KOPT-K1 (cell line): Measurements from ENCODE around the gene PANK2.
A peak's percentile ranks its signal among the peaks of the same experiment; 100 is the strongest.
"Not testable (repeated sequence)": the region's sequence is repeated elsewhere in the genome, so short reads cannot be mapped to it uniquely, and the experiment has no call there.

Experiments used
- H3K27ac ChIP-seq: fragments of 200-600 bp; sonication (generic); 2 replicates; pipeline ENCODE4 v1.5.1; 2016; ENCODE audit warnings: antibody characterized with exemption, mild to moderate bottlenecking, low read depth, low read length; ENCODE audit not compliant: poor library complexity, severe bottlenecking
- H3K36me3 ChIP-seq: fragments of 200-600 bp; sonication (generic); 2 replicates; pipeline ENCODE4 v1.5.1; 2017; ENCODE audit warnings: antibody characterized with exemption, mild to moderate bottlenecking, low read length, moderate library complexity; ENCODE audit not compliant: insufficient read depth
- H3K9me3 ChIP-seq: fragments of 200-600 bp; sonication (generic); 2 replicates; pipeline ENCODE4 v1.5.1; 2017; ENCODE audit warnings: antibody characterized with exemption, low read length, mild to moderate bottlenecking; ENCODE audit not compliant: insufficient read depth, poor library complexity, severe bottlenecking

Gene PANK2

GRCh38 chr20:3888622-3889488, at the start of gene PANK2:
PANK2 (plus strand) TSS chr20:3889387.
- no peaks in the 10 kb centered on the region for H3K9me3 ChIP-seq
- peaks cover 42% of the 10 kb centered on the region for H3K36me3 ChIP-seq
- H3K27ac ChIP-seq = peak within 1 kb of the TSS; percentile 97

- H3K36me3 ChIP-seq, H3K9me3 ChIP-seq: not testable (repeated sequence)
- H3K27ac ChIP-seq = peak overlapping the region; percentile 58
Observed at GRCh38 chr20:3840201-3840600, 49.0 kb upstream of the PANK2 start.

GRCh38 chr20:3842348-3842930, 46.7 kb upstream of the PANK2 start:
- H3K27ac ChIP-seq = no peak overlapping the region
- H3K36me3 ChIP-seq = no peaks in the 10 kb centered on the region
- no peaks in the 10 kb centered on the region for H3K9me3 ChIP-seq

- Histone ChIP-seq H3K36me3 (no peaks in the 10 kb centered on the region), H3K27ac (no peak overlapping the region), H3K9me3 (no peaks in the 10 kb centered on the region)
Observed at GRCh38 chr20:3843490-3843889, 45.7 kb upstream of the PANK2 start.

- not testable (repeated sequence) for H3K27ac ChIP-seq, H3K9me3 ChIP-seq, H3K36me3 ChIP-seq
Observed at GRCh38 chr20:3843990-3844619, 45.1 kb upstream of the PANK2 start.

- Histone ChIP-seq H3K27ac (peak overlapping the region; percentile 81), H3K36me3 (peaks cover 5% of the 10 kb centered on the region; the same call in 1 of the 2 replicates), H3K9me3 (no peaks in the 10 kb centered on the region)
Observed at GRCh38 chr20:3846378-3846739, 42.8 kb upstream of the PANK2 start.

GRCh38 chr20:3846740-3847428, 42.3 kb upstream of the PANK2 start, which contains the start of gene MAVS:
MAVS (plus strand) TSS chr20:3846834; CDS start chr20:3854625, 7,791 bp downstream.
- Histone ChIP-seq H3K36me3 (peaks cover 5% of the 10 kb centered on the region; the same call in 1 of the 2 replicates), H3K27ac (peak within 1 kb of the TSS; percentile 81), H3K9me3 (no peaks in the 10 kb centered on the region)

- H3K9me3 ChIP-seq = no peaks in the 10 kb centered on the region
- H3K27ac ChIP-seq = peak overlapping the region; percentile 81
- peaks cover 5% of the 10 kb centered on the region; the same call in 1 of the 2 replicates for H3K36me3 ChIP-seq
Observed at GRCh38 chr20:3847429-3847940, 41.7 kb upstream of the PANK2 start.

- Histone ChIP-seq H3K9me3 (no peaks in the 10 kb centered on the region), H3K36me3 (peaks cover 5% of the 10 kb centered on the region; the same call in 1 of the 2 replicates), H3K27ac (no peak overlapping the region)
Observed at GRCh38 chr20:3848565-3848964, 40.6 kb upstream of the PANK2 start.

- no peaks in the 10 kb centered on the region for H3K9me3 ChIP-seq
- H3K27ac ChIP-seq = no peak overlapping the region
- H3K36me3 ChIP-seq = peaks cover 49% of the 10 kb centered on the region
Observed at GRCh38 chr20:3854462-3854871, 34.7 kb upstream of the PANK2 start.

- H3K36me3 ChIP-seq = peaks cover 78% of the 10 kb centered on the region
- no peaks in the 10 kb centered on the region for H3K9me3 ChIP-seq
- no peak overlapping the region for H3K27ac ChIP-seq
Observed at GRCh38 chr20:3857405-3857804, 31.8 kb upstream of the PANK2 start.

- H3K27ac ChIP-seq = no peak overlapping the region
- peaks cover 91% of the 10 kb centered on the region for H3K36me3 ChIP-seq
- H3K9me3 ChIP-seq = no peaks in the 10 kb centered on the region
Observed at GRCh38 chr20:3858689-3859088, 30.5 kb upstream of the PANK2 start.

GRCh38 chr20:3861191-3861590, 28.0 kb upstream of the PANK2 start:
- Histone ChIP-seq H3K36me3 (peaks cover 99% of the 10 kb centered on the region), H3K27ac (no peak overlapping the region), H3K9me3 (no peaks in the 10 kb centered on the region)

- peaks cover 99% of the 10 kb centered on the region for H3K36me3 ChIP-seq
- no peaks in the 10 kb centered on the region for H3K9me3 ChIP-seq
- no peak overlapping the region for H3K27ac ChIP-seq
Observed at GRCh38 chr20:3862333-3862732, 26.9 kb upstream of the PANK2 start.

- Histone ChIP-seq H3K9me3 (no peaks in the 10 kb centered on the region), H3K27ac (no peak overlapping the region), H3K36me3 (peaks cover 99% of the 10 kb centered on the region)
Observed at GRCh38 chr20:3863317-3863716, 25.9 kb upstream of the PANK2 start.
